Keratinocyte (primary cell): ENCODE results near the gene CHAF1A.

Experiments used
- EZH2 ChIP-seq: IDR thresholded peaks from one replicate; pipeline ENCODE4 v1.6.1; 2012; ENCODE audit warnings: inconsistent platforms, mild to moderate bottlenecking, low read length, moderate library complexity
- TF ChIP-seq, protein P1 (sequence below), 3 experiments: IDR thresholded peaks in 1 of 3; conservative IDR thresholded peaks in 1 of 3; optimal IDR thresholded peaks in 1 of 3; 2 replicates in 2 of 3; 3 replicates in 1 of 3; pipeline versions ENCODE3 to v1.5.1; 2011; ENCODE audit warnings: low read length in 3 of 3, mild to moderate bottlenecking in 3 of 3, moderate library complexity in 2 of 3, control low read depth in 1 of 3, inconsistent platforms in 1 of 3; ENCODE audit not compliant: insufficient read depth in 2 of 3; ENCODE audit errors: extremely low read depth in 1 of 3

DNA sequence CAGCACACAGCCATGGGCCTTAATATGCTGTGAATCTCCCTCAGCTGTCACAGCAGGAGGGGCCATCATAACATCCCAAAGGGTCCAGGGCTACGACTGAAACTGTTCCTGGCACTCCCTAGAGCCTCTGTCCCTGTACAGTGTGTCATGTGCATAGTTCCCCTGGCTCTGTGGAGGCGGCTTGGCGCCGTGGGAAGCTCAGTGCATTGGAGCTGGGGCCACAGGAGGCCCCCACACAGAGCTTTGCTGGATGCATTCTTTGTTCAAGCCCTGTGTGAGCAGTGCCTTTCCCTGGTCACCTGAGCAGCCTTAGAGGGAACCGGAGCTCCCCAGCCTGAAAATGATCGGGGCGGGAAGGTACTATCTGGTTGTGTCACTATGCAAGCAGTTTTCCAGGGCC, 33.8 kb downstream of the CHAF1A start:
- TF ChIP-seq, protein P1, sequence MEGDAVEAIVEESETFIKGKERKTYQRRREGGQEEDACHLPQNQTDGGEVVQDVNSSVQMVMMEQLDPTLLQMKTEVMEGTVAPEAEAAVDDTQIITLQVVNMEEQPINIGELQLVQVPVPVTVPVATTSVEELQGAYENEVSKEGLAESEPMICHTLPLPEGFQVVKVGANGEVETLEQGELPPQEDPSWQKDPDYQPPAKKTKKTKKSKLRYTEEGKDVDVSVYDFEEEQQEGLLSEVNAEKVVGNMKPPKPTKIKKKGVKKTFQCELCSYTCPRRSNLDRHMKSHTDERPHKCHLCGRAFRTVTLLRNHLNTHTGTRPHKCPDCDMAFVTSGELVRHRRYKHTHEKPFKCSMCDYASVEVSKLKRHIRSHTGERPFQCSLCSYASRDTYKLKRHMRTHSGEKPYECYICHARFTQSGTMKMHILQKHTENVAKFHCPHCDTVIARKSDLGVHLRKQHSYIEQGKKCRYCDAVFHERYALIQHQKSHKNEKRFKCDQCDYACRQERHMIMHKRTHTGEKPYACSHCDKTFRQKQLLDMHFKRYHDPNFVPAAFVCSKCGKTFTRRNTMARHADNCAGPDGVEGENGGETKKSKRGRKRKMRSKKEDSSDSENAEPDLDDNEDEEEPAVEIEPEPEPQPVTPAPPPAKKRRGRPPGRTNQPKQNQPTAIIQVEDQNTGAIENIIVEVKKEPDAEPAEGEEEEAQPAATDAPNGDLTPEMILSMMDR (optimal IDR thresholded peaks at IDR 0.05 in 1 of 3, IDR thresholded peaks at IDR 0.05 in 1 of 3, conservative IDR thresholded peaks at IDR 0.05 in 1 of 3; ENCODE audit: extremely low read depth in 1 of 3, insufficient read depth in 2 of 3, low read length in 3 of 3), result no peak
- no peak for TF ChIP-seq EZH2
